Stimulated activated naive B cell treated with anti-CD40 and anti-IgM and Interleukin-4, amounts not matched to agents 10 μg/mL and 1 μg/mL and 100 μg/mL, for 72 hours (primary cell): ENCODE measurements around the gene POLR2L.

Experiments
- ATAC-seq, 2 donors: fragments of 150-1000 bp; cut with Tn5 transposase; replicated peaks; 2 replicates each; pipeline ENCODE4 v1.10.0; 2021; ENCODE audit warnings: moderate library complexity in 1 of 2
- DNase-seq: peaks from one replicate; pipeline ENCODE4 v3.0.0; 2021
- H3K27ac Mint-ChIP-seq: one replicate; pipeline ENCODE4 v1.8.0; 2022; ENCODE audit warnings: mild to moderate bottlenecking, mixed read lengths
- H3K27me3 Mint-ChIP-seq, 2 donors: one replicate each; pipeline ENCODE4 v1.8.0; 2022; ENCODE audit warnings: mixed read lengths in 2 of 2
- H3K36me3 Mint-ChIP-seq, 2 donors: one replicate each; pipeline ENCODE4 v1.8.0; 2022; ENCODE audit warnings: mixed read lengths in 2 of 2, mild to moderate bottlenecking in 1 of 2
- H3K4me1 Mint-ChIP-seq, 2 donors: one replicate each; pipeline ENCODE4 v1.8.0; 2022; ENCODE audit warnings: mixed read lengths in 2 of 2, mild to moderate bottlenecking in 1 of 2
- H3K4me3 Mint-ChIP-seq, 2 donors: one replicate each; pipeline ENCODE4 v1.8.0; 2022; ENCODE audit warnings: mild to moderate bottlenecking in 2 of 2, mixed read lengths in 2 of 2, moderate library complexity in 1 of 2
- H3K9me3 Mint-ChIP-seq, 2 donors: one replicate each; pipeline ENCODE4 v1.8.0; 2022; ENCODE audit warnings: mixed read lengths in 2 of 2, mild to moderate bottlenecking in 1 of 2

The POLR2L gene

GRCh38 chr11:863910-864827 lies 21.8 kb upstream of the POLR2L start:
- Mint-ChIP-seq H3K27me3 (no peaks in the 10 kb centered on the region), H3K4me3 (no peak overlapping the region), H3K9me3 (no peaks in the 10 kb centered on the region), H3K4me1 (peaks cover 0 to 3% of the 10 kb centered on the region in 2 donors), H3K36me3 (peaks cover 7 to 8% of the 10 kb centered on the region in 2 donors), H3K27ac (peak overlapping the region; percentile 73)
- DNase-seq (no peak), ATAC-seq (no peak)

GRCh38 chr11:863023-863909 lies 20.9 kb upstream of the POLR2L start:
- H3K27ac Mint-ChIP-seq = peak overlapping the region; percentile 73
- no peaks in the 10 kb centered on the region for H3K27me3 Mint-ChIP-seq
- H3K4me3 Mint-ChIP-seq = no peak overlapping the region
- no peak for DNase-seq
- peaks cover 3 to 6% of the 10 kb centered on the region in 2 donors for H3K36me3 Mint-ChIP-seq
- H3K4me1 Mint-ChIP-seq = peaks cover 0 to 3% of the 10 kb centered on the region in 2 donors
- H3K9me3 Mint-ChIP-seq = no peaks in the 10 kb centered on the region
- no peak for ATAC-seq

- Mint-ChIP-seq H3K36me3 (peaks cover 2 to 3% of the 10 kb centered on the region in 2 donors), H3K27me3 (no peaks in the 10 kb centered on the region), H3K4me1 (peaks cover 0 to 3% of the 10 kb centered on the region in 2 donors), H3K9me3 (no peaks in the 10 kb centered on the region), H3K4me3 (no peak overlapping the region), H3K27ac (no peak overlapping the region)
- no peak for ATAC-seq
- no peak for DNase-seq
These were observed 20.3 kb upstream of the POLR2L start for GRCh38 chr11:862696-863022.

GRCh38 chr11:862081-862661 lies 19.8 kb upstream of the POLR2L start:
- peak overlapping the region; percentile 39 for H3K27ac Mint-ChIP-seq
- no peak for DNase-seq
- ATAC-seq = no peak
- no peaks in the 10 kb centered on the region for H3K27me3 Mint-ChIP-seq
- peaks cover 0 to 3% of the 10 kb centered on the region in 2 donors for H3K4me1 Mint-ChIP-seq
- H3K36me3 Mint-ChIP-seq = peaks cover 2 to 3% of the 10 kb centered on the region in 2 donors
- H3K9me3 Mint-ChIP-seq = no peaks in the 10 kb centered on the region
- no peak overlapping the region for H3K4me3 Mint-ChIP-seq

GRCh38 chr11:861105-861479 lies 18.8 kb upstream of the POLR2L start:
- Mint-ChIP-seq H3K27me3 (no peaks in the 10 kb centered on the region), H3K36me3 (peaks cover 0 to 3% of the 10 kb centered on the region in 2 donors), H3K9me3 (no peaks in the 10 kb centered on the region), H3K27ac (peak overlapping the region; percentile 14), H3K4me3 (no peak overlapping the region), H3K4me1 (peaks cover 0 to 7% of the 10 kb centered on the region in 2 donors)
- DNase-seq (no peak), ATAC-seq (no peak)

GRCh38 chr11:860234-861104 lies 18.1 kb upstream of the POLR2L start:
- H3K9me3 Mint-ChIP-seq = no peaks in the 10 kb centered on the region

GRCh38 chr11:859394-860131 lies 17.2 kb upstream of the POLR2L start:
- ATAC-seq = no peak
- Mint-ChIP-seq H3K4me1 (peaks cover 0 to 7% of the 10 kb centered on the region in 2 donors), H3K4me3 (no peak overlapping the region), H3K27me3 (no peaks in the 10 kb centered on the region), H3K9me3 (no peaks in the 10 kb centered on the region), H3K27ac (peak overlapping the region; percentile 44), H3K36me3 (no peaks in the 10 kb centered on the region)
- DNase-seq = no peak

More at GRCh38 chr11:860234-861104, 18.1 kb upstream of the POLR2L start:
- DNase-seq (no peak), ATAC-seq (no peak)
- no peaks in the 10 kb centered on the region for H3K27me3 Mint-ChIP-seq
- peaks cover 0 to 7% of the 10 kb centered on the region in 2 donors for H3K4me1 Mint-ChIP-seq
- H3K27ac Mint-ChIP-seq = peak overlapping the region; percentile 44
- no peaks in the 10 kb centered on the region for H3K36me3 Mint-ChIP-seq
- H3K4me3 Mint-ChIP-seq = no peak overlapping the region

- Mint-ChIP-seq H3K9me3 (no peaks in the 10 kb centered on the region), H3K27me3 (no peaks in the 10 kb centered on the region), H3K4me1 (peaks cover 0 to 7% of the 10 kb centered on the region in 2 donors), H3K27ac (peak overlapping the region; percentile 51), H3K36me3 (no peaks in the 10 kb centered on the region), H3K4me3 (no peak overlapping the region)
- no peak for ATAC-seq
- no peak for DNase-seq
These were observed 16.5 kb upstream of the POLR2L start for GRCh38 chr11:858762-859339.

- H3K27me3 Mint-ChIP-seq = no peaks in the 10 kb centered on the region
- H3K4me1 Mint-ChIP-seq = peaks cover 0 to 7% of the 10 kb centered on the region in 2 donors
- DNase-seq (no peak), ATAC-seq (no peak)
- no peaks in the 10 kb centered on the region for H3K9me3 Mint-ChIP-seq
- H3K27ac Mint-ChIP-seq = peak overlapping the region; percentile 56
- no peak overlapping the region for H3K4me3 Mint-ChIP-seq
- no peaks in the 10 kb centered on the region for H3K36me3 Mint-ChIP-seq
These were observed 15.9 kb upstream of the POLR2L start for GRCh38 chr11:858053-858761.

- Mint-ChIP-seq H3K4me1 (peaks cover 0 to 7% of the 10 kb centered on the region in 2 donors), H3K9me3 (no peaks in the 10 kb centered on the region), H3K27ac (no peak overlapping the region), H3K4me3 (no peak overlapping the region), H3K36me3 (no peaks in the 10 kb centered on the region), H3K27me3 (peaks cover 0 to 2% of the 10 kb centered on the region in 2 donors)
- DNase-seq (no peak), ATAC-seq (no peak)
These were observed 14.1 kb upstream of the POLR2L start for GRCh38 chr11:856397-856796.

- no peak overlapping the region for H3K27ac Mint-ChIP-seq
- peaks cover 0 to 7% of the 10 kb centered on the region in 2 donors for H3K4me1 Mint-ChIP-seq
- H3K27me3 Mint-ChIP-seq = peaks cover 0 to 8% of the 10 kb centered on the region in 2 donors
- DNase-seq (no peak), ATAC-seq (no peak)
- H3K4me3 Mint-ChIP-seq = no peak overlapping the region
- H3K36me3 Mint-ChIP-seq = no peaks in the 10 kb centered on the region
- no peaks in the 10 kb centered on the region for H3K9me3 Mint-ChIP-seq
These were observed 13.5 kb upstream of the POLR2L start for GRCh38 chr11:855796-856195.

GRCh38 chr11:855330-855674 lies 13.0 kb upstream of the POLR2L start:
- no peak for ATAC-seq
- H3K36me3 Mint-ChIP-seq = no peaks in the 10 kb centered on the region
- no peaks in the 10 kb centered on the region for H3K9me3 Mint-ChIP-seq
- peaks cover 0 to 9% of the 10 kb centered on the region in 2 donors for H3K27me3 Mint-ChIP-seq
- no peak overlapping the region for H3K27ac Mint-ChIP-seq
- H3K4me3 Mint-ChIP-seq = no peak overlapping the region
- DNase-seq = no peak
- peaks cover 0 to 7% of the 10 kb centered on the region in 2 donors for H3K4me1 Mint-ChIP-seq
